ENCODE results near the gene DNAH1. TPM values are rescaled to one million over a fixed set of nuclear protein-coding genes. Genes with fewer than 3 reads are reported as not detected.

DNAH1 gene
- total and polyA plus RNA-seq, 2 donors from 2014 or later = 1.7 to 12.1 TPM

GRCh38 chr3:52394751-52395502 lies 78.8 kb downstream of the DNAH1 start:
- Histone ChIP-seq H3K9ac (ENCODE audit: low read length in 3 of 3) (no peak overlapping the region), H3K4me1 (ENCODE audit: control insufficient read depth in 2 of 3, insufficient read depth in 2 of 3, low read depth in 1 of 3, low read length in 3 of 3) (no peaks in the 10 kb centered on the region), H3K9me3 (ENCODE audit: control insufficient read depth in 2 of 3, insufficient read depth in 1 of 3, low read length in 3 of 3) (no peaks in the 10 kb centered on the region), H3K36me3 (ENCODE audit: control insufficient read depth in 2 of 3, insufficient read depth in 3 of 3, low read length in 3 of 3) (peaks cover 0 to 16% (median 14%) of the 10 kb centered on the region in 3 donors), H3K4me3 (ENCODE audit: low read length in 3 of 3) (no peak overlapping the region), H3K27ac (ENCODE audit: low read depth in 2 of 2, low read length in 2 of 2) (no peak overlapping the region), H3K27me3 (ENCODE audit: control insufficient read depth, insufficient read depth, low read length) (no peaks in the 10 kb centered on the region)
- peak in 1 of 5 donors; percentile 56 for DNase-seq
- no peak for FAIRE-seq
- intact Hi-C loops (cut with DNase I) = no loop called here
- TF ChIP-seq CTCF (IDR thresholded peaks at IDR 0.05; ENCODE audit: borderline replicate concordance, extremely low read depth, insufficient read depth) = no peak

- Histone ChIP-seq H3K4me1 (ENCODE audit: control insufficient read depth in 2 of 3, insufficient read depth in 2 of 3, low read depth in 1 of 3, low read length in 3 of 3) (no peaks in the 10 kb centered on the region), H3K27me3 (ENCODE audit: control insufficient read depth, insufficient read depth, low read length) (no peaks in the 10 kb centered on the region), H3K27ac (ENCODE audit: low read depth in 2 of 2, low read length in 2 of 2) (no peak overlapping the region), H3K36me3 (ENCODE audit: control insufficient read depth in 2 of 3, insufficient read depth in 3 of 3, low read length in 3 of 3) (peaks cover 0 to 18% (median 14%) of the 10 kb centered on the region in 3 donors), H3K4me3 (ENCODE audit: low read length in 3 of 3) (no peak overlapping the region), H3K9ac (ENCODE audit: low read length in 3 of 3) (no peak overlapping the region), H3K9me3 (ENCODE audit: control insufficient read depth in 2 of 3, insufficient read depth in 1 of 3, low read length in 3 of 3) (no peaks in the 10 kb centered on the region)
- DNase-seq (peak in 1 of 5 donors; percentile 31), FAIRE-seq (no peak)
- intact Hi-C loops (cut with DNase I) = no loop called here
- no peak for TF ChIP-seq CTCF (IDR thresholded peaks at IDR 0.05; ENCODE audit: borderline replicate concordance, extremely low read depth, insufficient read depth)
Observed at GRCh38 chr3:52395503-52395865, 79.4 kb downstream of the DNAH1 start.

GRCh38 chr3:52396011-52396906 lies 80.1 kb downstream of the DNAH1 start:
- no peak for TF ChIP-seq CTCF (IDR thresholded peaks at IDR 0.05; ENCODE audit: borderline replicate concordance, extremely low read depth, insufficient read depth)
- no peak for FAIRE-seq

More at GRCh38 chr3:52396011-52396906, 80.1 kb downstream of the DNAH1 start:
- H3K36me3 ChIP-seq (ENCODE audit: control insufficient read depth in 2 of 3, insufficient read depth in 3 of 3, low read length in 3 of 3) = peaks cover 0 to 19% (median 12%) of the 10 kb centered on the region in 3 donors
- no peak overlapping the region for H3K27ac ChIP-seq (ENCODE audit: low read depth in 2 of 2, low read length in 2 of 2)
- H3K9me3 ChIP-seq (ENCODE audit: control insufficient read depth in 2 of 3, insufficient read depth in 1 of 3, low read length in 3 of 3) = no peaks in the 10 kb centered on the region
- peak in 1 of 5 donors; percentile 57 for DNase-seq
- no peak overlapping the region for H3K4me3 ChIP-seq (ENCODE audit: low read length in 3 of 3)
- intact Hi-C loops (cut with DNase I) = no loop called here
- no peaks in the 10 kb centered on the region for H3K27me3 ChIP-seq (ENCODE audit: control insufficient read depth, insufficient read depth, low read length)
- H3K4me1 ChIP-seq (ENCODE audit: control insufficient read depth in 2 of 3, insufficient read depth in 2 of 3, low read depth in 1 of 3, low read length in 3 of 3) = no peaks in the 10 kb centered on the region
- no peak overlapping the region for H3K9ac ChIP-seq (ENCODE audit: low read length in 3 of 3)
